Measurements from ENCODE around the gene ARHGAP6. TPM values are rescaled to one million over a fixed set of nuclear protein-coding genes. Genes with fewer than 3 reads are reported as not detected.

ARHGAP6 gene
- total RNA-seq, 2 experiments from 2014 or later: not detected

DNA sequence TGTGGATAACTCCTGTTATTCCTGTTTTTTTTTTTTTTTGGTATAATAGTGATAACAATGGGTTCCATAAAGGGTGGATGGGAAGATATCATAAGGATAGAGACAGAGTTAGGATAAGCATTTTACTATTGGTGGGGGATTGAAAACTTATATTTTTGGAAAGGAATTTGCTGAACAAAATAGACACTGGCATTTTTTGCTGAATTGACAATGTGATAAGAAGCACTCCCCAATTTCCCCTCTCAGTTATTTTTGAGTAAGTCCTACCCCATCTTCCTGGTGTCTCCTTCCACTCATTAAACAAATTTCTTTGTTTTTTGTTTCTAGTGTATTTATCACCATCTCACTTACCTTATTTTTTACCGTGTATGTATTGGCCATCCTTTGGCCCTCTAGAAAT is 316.7 kb downstream of the ARHGAP6 start:
- POLR2A ChIA-PET: no interaction called here
- ATAC-seq (no peak), DNase-seq (no peak)
- CTCF ChIA-PET: no interaction called here
- TF ChIP-seq, protein P1, sequence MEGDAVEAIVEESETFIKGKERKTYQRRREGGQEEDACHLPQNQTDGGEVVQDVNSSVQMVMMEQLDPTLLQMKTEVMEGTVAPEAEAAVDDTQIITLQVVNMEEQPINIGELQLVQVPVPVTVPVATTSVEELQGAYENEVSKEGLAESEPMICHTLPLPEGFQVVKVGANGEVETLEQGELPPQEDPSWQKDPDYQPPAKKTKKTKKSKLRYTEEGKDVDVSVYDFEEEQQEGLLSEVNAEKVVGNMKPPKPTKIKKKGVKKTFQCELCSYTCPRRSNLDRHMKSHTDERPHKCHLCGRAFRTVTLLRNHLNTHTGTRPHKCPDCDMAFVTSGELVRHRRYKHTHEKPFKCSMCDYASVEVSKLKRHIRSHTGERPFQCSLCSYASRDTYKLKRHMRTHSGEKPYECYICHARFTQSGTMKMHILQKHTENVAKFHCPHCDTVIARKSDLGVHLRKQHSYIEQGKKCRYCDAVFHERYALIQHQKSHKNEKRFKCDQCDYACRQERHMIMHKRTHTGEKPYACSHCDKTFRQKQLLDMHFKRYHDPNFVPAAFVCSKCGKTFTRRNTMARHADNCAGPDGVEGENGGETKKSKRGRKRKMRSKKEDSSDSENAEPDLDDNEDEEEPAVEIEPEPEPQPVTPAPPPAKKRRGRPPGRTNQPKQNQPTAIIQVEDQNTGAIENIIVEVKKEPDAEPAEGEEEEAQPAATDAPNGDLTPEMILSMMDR (IDR thresholded peaks at IDR 0.05): no peak
- no peak overlapping the region for H3K4me3 Mint-ChIP-seq
- H3K27ac Mint-ChIP-seq: no peak overlapping the region
- intact Hi-C loops (cut with micrococcal nuclease): no loop called here
- H3K4me1 Mint-ChIP-seq (ENCODE audit: low read depth): no peaks in the 10 kb centered on the region
- H3K27me3 Mint-ChIP-seq: no peaks in the 10 kb centered on the region
- no peaks in the 10 kb centered on the region for H3K9me3 Mint-ChIP-seq
- H3K36me3 Mint-ChIP-seq (ENCODE audit: low read depth): no peaks in the 10 kb centered on the region

DNA sequence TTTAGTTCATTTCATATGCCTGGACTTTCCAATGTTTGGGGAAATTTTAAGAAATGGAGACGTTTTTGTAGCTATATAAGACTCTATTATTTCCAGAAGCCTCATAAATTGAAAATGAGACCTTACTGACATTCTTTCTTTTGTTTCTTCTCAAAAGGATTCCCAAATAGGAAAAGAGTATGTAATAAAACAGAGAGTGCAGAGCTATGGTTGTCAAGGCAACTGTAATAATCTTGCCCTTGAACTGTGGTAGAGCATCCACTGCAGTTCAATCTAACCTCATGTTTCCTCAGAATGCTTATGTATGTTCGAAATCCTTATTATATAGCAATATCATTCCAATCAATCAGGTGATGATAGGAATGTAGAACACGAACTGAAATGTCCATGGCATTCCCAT is 318.4 kb downstream of the ARHGAP6 start:
- H3K36me3 Mint-ChIP-seq (ENCODE audit: low read depth): no peaks in the 10 kb centered on the region
- ChIA-PET POLR2A (no interaction called here), CTCF (no interaction called here)
- intact Hi-C loops (cut with micrococcal nuclease): no loop called here
- DNase-seq (no peak), ATAC-seq (no peak)
- H3K9me3 Mint-ChIP-seq: no peaks in the 10 kb centered on the region
- no peaks in the 10 kb centered on the region for H3K4me1 Mint-ChIP-seq (ENCODE audit: low read depth)
- H3K4me3 Mint-ChIP-seq: no peak overlapping the region
- TF ChIP-seq, protein P1 (IDR thresholded peaks at IDR 0.05): no peak
- no peak overlapping the region for H3K27ac Mint-ChIP-seq
- no peaks in the 10 kb centered on the region for H3K27me3 Mint-ChIP-seq

DNA sequence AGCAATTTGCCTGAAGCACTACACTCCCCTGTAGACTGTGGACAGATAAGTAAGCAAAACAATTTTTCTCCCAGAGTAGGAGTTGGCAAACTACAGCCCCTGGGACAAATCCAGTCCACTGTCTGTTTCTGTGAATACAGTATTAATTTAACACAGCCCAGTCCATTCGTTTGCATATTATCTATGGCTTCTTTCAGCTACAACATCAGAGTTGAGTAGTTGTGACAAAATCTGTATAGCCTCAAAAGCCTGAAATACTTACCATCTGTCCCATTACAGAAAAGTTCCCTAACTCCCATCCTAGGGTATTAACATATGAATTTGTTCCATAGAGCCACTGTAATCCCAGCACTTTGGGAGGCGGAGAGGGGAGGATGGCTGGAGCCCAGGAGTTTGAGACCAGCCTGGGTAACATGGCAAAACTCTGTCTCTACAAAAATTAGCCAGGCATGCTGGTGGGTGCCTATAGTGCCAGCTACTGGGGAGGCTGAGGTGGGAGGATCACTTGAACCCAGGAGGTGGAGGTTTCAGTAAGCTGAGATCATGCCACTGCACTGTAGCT is 319.5 kb downstream of the ARHGAP6 start:
- intact Hi-C loops (cut with micrococcal nuclease): no loop called here
- Mint-ChIP-seq H3K27me3 (no peaks in the 10 kb centered on the region), H3K4me3 (no peak overlapping the region), H3K27ac (no peak overlapping the region), H3K36me3 (ENCODE audit: low read depth) (no peaks in the 10 kb centered on the region), H3K9me3 (no peaks in the 10 kb centered on the region), H3K4me1 (ENCODE audit: low read depth) (no peaks in the 10 kb centered on the region)
- TF ChIP-seq, protein P1 (IDR thresholded peaks at IDR 0.05): no peak
- ATAC-seq (no peak), DNase-seq (no peak)
- CTCF ChIA-PET: no interaction called here
- POLR2A ChIA-PET: no interaction called here

DNA sequence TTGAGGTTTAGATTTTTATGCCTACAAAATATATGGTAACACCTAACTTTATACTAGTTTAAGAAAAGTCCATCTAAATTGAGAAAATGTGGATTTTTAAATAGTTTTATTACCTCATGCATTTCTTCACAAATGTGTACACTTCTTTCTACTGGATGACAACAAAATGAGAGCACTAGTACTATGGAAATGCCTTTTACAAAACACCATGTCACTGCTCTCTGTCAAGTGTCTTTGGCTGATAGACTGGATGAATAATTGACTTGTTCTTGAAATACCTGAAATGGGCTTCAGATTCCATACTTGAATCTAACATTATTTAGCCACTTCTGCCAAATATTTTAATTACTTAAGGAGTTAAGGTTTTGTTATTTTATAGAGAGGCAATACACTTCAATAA is 323.0 kb downstream of the ARHGAP6 start:
- TF ChIP-seq, protein P1 (IDR thresholded peaks at IDR 0.05): no peak
- Mint-ChIP-seq H3K36me3 (ENCODE audit: low read depth) (no peaks in the 10 kb centered on the region), H3K4me3 (no peak overlapping the region), H3K27ac (no peak overlapping the region), H3K27me3 (peaks cover 5% of the 10 kb centered on the region), H3K4me1 (ENCODE audit: low read depth) (no peaks in the 10 kb centered on the region), H3K9me3 (no peaks in the 10 kb centered on the region)
- ChIA-PET POLR2A (no interaction called here), CTCF (no interaction called here)
- ATAC-seq: no peak
- DNase-seq: no peak
- intact Hi-C loops (cut with micrococcal nuclease): no loop called here

DNA sequence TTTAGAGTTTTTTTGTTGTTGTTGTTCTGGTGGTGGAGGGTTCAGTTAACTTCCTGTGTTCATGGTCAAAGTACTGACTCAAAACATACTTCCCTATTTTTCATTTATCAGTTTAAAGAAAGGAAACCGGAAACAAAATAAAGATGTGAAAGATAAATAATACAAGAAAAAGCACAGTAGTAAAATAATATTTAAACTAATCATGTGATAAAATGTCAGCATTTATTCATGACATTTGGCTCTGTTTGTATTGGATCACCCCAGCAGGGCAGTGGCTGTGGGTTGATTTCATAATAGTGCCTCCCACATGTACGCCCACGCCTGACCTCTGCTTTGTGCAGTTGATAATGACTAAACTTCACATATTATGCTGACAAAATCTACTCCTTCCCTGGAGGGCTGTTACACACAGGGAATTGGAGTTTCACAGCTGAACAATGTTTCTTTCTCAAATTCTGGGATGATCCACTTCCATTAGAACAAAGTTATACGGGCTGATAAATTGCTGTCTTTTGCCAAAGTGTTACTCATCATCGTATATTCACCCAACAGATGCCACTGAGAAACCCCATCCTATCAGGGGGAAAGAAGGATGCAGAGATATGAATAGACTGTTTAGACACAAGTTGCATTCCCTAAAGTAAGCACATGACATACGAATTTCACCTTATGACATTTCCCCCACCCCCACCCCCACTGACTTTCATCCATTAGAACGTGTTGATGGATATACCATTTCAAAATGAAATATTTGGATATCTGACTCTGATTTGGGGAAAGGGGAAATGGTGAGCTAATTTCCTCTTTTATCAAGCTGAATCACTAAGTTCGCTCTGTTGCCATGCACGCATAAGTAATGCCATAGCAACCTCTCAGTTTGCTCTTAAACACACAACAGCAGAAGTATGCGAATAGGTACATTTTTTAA is 324.2 kb downstream of the ARHGAP6 start:
- peaks cover 5% of the 10 kb centered on the region for H3K27me3 Mint-ChIP-seq
- DNase-seq (peak; percentile 7), ATAC-seq (no peak)
- POLR2A ChIA-PET: interaction anchor here (0.6 kb wide), 1 partner anchor 119 kb away, joined by 3 read pairs; no protein-coding TSS in a partner anchor
- intact Hi-C loops (cut with micrococcal nuclease): no loop called here
- no peaks in the 10 kb centered on the region for H3K4me1 Mint-ChIP-seq (ENCODE audit: low read depth)
- H3K27ac Mint-ChIP-seq: no peak overlapping the region
- CTCF ChIA-PET: no interaction called here
- no peak overlapping the region for H3K4me3 Mint-ChIP-seq
- TF ChIP-seq, protein P1 (IDR thresholded peaks at IDR 0.05): no peak
- no peaks in the 10 kb centered on the region for H3K9me3 Mint-ChIP-seq
- H3K36me3 Mint-ChIP-seq (ENCODE audit: low read depth): no peaks in the 10 kb centered on the region

Data from activated CD8-positive, alpha-beta T cell treated with anti-CD3 and anti-CD28 coated beads for 36 hours (primary cell).